SIG-M5 (cell line): ENCODE data around the gene HMGCS2.
"Not testable (repeated sequence)": the region's sequence is repeated elsewhere in the genome, so short reads cannot be mapped to it uniquely, and the experiment has no call there.

ENCODE experiments used
- DNase-seq: peaks from one replicate; lab custom pipeline; 2025; lab: John Stamatoyannopoulos, UW

Gene HMGCS2

DNA sequence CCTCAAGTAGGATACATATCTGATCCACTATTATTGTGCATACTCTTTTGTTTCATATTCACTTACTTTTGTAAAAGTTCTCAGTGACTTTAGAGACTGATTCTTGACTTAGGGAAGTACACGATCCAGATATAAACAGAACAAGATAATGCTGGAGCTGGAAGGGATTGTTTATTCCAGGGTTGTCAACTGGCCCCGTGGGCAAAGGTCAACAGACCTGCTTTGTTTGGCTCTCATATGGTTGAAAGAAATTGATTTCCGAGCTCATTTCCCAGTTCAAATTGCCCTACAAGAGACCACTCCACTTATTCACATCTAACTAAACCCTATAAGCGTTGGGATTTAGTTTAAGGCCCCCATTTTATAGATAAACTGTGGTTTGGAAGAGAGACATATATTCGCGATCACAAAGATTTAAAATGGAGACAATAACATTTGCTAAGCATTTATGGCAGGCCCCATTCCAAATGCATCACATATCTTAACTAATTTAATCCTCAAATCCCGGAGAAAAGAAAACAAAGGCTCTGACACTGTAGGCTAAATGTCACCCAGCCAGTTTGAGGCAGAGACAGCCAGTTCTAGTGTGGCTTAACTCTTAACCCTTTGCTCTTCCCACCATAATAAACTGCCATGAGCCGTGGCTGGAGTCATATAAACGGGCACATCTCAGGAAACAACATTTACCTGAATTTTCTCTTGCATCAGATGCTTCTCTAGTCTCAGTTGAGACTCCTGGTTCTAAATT is 21.9 kb upstream of the HMGCS2 start:
- no peak for DNase-seq

DNA sequence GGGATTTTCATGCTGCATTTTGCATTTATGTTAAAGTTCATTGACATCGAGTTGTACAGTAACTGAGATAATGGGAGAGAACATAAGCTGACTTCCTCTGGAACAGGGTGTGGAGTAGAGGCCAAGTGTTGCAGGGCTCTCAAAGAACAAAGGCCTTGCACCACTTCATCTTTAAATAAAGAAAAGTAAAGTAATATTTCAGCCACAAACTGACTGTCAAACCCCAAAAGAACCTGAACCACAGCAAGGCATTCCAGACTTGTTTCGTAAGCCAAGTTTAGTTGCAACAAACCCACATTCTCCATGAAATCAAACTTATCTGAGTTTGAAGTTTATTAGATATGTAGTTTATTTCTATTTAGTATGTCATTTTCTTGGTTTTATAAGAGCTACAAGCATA is 19.1 kb upstream of the HMGCS2 start:
- DNase-seq: peak; percentile 67

DNA sequence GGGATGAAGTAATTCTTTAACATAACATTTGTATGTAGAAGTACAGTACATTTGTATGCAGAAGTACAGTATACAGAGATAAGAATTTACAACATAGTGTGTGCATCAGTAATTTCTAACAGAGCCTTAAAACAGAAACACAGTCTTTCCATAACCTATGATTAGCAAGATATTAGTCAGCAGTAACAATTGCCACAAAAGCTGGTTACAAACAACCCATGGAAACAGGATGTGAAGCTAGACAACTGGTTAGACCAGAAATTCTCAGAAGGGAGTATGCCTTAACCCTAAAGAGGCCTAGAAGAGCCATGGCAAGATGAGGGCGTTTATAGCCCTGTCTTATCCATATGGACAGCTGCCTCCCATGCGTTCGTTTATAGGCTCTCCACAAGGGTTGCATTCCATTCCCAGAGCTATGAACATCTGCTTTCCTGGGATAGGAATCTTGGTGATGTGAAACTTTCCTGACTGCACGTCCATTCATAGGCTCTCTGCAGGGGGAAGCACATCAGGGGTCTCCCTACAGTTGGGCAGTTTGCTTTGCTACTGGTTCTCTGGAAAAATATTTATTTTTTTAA is 17.9 kb upstream of the HMGCS2 start:
- DNase-seq: not testable (repeated sequence)

DNA sequence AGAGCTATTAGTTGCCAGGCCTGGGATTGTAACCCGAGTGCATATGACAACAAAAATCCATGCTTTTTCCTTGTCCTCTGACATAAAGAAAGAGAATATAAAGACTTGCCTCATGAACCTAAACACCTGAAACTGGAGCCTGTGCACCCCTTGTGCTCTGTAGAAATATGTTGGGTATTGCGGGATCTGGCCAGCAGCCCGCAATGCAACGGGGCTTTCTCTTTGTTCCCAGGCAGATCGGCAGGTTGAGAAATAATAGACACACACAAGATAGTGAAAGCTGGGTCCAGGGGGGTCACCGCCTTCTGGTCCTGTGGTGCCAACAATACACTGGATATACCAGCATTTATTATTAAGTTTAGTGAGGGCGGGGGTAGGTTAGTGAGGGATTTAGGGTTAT is 17.3 kb upstream of the HMGCS2 start:
- not testable (repeated sequence) for DNase-seq

DNA sequence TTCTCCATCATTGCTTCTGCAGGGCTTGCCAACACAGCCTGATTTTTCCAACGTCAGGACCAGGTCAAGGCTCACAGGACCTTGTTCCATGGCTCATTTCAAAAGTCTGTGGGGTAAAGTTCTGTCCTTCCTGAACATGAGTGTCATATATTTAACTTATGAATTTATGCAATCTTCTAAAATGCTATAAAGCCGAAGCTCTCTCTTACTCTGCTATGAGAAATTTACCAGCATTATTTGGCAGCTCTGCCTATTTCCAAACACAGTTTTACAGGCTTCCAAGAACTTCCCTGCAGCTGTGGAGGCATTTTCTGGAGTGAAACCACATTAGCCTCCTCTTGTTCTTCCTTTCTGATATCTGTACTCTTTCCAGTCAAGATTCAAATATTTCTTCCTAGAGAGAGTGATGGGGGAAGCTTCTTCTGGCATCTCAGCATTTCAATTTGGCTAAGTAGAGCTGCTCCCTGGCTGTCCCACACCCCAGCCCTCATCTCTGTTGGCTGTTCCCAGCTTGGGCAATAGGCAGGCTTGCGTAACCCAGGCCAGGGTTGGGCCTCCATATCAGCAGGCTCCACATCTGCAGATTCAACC is 15.6 kb upstream of the HMGCS2 start:
- no peak for DNase-seq

DNA sequence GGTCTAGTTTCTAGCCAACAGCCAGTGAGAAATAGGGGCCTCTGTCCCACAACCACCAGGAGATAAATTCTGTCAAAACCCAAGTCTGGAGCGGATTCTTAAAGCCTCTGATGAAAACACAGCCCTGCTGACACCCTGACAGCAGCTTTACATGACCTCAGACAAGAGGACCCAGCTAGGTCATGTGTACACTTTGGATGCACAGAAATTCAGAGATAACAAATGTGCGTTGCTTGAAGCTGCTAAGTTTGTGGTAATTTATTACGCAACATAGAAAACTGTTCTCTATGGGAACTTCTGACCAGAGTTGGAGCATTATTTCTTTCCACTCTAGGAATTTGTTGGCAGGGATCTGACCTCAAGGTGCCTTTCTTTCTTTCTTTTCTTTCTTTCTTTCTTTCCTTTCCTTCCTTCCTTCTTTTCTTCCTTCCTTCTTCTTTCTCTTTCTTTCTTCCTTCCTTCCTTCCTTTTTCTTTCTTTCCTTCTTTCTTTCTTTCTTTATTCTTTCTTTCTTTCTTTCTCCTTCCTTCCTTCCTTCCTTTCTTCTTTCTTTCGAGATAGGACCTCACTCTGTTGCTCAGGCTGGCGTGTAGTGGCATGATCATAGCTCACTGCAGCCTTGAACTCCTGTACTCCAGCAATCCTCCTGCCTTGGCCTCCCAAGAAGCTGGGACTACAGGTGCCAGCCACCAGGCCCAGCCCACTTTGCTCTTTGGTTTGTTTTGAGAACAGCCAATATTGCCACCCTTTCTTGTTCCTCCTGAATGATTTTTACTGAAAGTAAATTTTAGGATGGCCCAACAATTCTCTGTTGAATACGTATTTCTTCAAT is 14.9 kb upstream of the HMGCS2 start:
- peak; percentile 44 for DNase-seq

DNA sequence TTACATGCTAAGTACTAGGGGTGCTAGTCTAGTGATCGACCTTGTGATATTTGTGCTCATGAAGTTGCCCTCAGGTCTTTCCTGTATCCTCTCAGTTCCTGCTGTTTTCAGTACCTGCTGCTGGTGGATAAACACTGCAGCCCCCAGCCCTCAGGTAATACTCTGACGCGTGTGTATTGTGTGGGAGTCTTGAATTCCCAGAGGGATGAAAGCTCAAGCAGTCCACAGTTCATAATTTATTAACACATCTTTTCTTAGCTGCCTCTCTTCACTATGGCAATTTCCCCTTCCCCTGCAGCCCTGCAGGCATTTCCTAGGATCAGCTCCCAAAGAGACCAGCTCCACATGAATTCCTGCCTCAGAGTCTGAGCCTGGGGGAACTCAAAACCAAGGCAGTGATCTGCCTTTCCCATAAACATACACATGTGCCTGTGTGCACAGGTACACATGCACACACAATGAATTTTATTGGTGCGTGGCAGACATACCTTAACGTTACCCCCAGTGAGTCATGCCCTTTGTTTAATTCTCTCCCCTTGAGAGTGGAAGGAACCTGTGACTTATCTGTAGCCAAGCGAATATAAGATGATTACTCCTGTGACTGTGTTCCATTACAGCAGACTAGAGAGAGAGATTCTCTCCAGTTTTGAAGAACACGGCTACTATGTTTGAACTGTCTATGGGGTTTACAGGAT is 14.1 kb upstream of the HMGCS2 start:
- DNase-seq: no peak

DNA sequence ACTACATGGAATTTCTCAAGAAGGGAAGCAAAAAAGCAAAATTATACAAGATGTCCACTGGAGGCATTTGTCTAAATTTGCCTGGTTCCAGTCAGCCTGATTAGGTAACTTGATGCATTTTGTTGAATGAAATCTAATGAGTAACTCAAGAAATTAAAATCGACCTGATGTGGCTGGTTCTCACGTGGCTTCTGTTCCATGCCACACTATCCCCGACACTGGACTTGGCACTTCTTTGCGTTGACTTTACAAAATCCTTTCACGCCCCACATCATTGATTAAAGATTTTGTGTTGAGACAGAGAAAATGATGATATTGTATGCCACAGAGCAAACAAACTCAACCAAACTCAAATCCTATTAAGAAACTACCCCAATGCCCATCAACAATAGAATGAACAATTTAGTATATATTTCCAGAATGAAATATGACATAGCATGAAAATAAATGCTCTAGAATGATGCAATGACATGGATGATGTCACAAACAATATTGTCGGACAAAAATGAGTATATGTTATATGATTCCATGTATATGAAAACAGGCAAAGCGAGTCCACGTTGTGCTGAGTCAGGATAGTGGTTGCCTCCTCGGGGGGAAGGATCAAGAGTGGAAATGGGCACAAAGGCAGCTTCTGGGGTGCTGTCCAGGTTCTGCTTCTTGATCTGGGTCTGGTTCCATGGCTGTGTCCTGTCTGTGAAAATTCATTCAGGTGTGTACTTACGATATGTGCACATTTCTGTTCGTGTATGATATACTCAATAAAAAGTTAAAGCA is 12.9 kb upstream of the HMGCS2 start:
- no peak for DNase-seq

DNA sequence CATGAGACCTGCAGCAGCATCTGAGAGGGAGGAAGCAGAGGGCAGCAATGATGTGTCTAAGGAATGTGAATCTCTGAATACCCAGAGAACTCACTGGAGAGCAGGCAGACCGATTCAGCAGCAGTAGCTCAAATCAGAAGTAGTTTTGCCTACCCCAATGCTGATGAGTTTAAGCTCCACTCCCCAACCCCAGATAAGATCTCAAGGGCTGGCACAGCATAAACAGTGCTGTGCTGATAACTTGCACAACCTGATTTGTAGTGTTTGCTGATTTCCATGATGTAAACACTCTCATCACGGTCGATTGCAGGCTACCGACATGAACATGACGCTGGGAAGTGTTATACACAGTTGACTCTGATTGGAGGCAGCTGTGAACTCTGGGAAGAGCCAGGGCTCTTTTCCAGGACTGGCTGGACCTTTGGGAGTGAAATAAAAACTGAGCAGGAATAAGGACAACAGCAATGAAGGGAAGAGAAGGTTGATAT is 11.2 kb upstream of the HMGCS2 start:
- no peak for DNase-seq

DNA sequence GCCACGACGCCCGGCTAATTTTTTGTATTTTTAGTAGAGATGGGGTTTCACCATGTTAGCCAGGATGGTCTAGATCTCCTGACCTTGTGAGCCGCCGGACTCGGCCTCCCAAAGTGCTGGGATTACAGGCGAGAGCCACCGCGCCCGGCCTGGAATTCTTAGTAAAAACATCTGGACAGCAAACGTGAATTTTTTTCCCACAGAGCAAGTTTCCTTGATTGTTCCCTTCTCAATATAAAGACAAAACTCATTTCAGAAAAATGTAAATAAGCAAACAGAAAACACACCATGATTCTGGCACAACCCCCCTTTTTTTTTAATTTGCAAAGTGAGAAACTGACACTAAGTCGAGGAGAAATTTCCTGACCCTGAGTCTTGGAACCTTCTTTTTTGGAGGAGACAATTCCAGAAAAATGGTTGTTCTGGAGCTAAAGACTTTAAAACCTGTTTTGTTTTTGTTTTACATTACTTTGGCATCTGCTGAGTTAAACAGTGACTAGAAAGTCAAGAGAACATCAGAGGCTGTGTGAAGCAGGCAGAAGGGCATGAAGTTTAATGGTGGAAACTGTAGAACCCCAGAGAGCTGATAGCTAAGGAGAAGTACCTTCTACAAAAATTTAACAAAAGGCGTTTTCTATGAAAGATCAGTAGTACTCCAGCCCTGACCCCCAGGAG is 10.3 kb upstream of the HMGCS2 start:
- DNase-seq: no peak

DNA sequence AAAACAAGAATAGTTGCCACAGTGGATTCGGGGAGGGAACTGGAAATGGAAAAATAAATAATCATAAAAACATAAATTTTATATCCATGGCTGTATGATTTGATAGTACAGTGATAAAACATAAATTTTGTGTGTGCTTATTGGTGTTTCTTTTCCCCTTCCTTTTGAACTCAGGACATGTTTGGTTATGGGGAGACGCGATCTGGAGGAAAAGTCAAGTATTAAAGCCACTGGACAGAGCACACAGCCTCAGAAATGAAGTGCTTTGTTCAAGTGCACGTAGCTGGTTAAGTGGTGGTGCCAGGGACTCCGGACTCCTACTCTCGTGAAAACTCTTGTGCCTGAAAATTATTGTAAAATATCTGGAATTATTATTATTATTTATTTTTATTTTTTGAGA is 9.7 kb upstream of the HMGCS2 start:
- no peak for DNase-seq

DNA sequence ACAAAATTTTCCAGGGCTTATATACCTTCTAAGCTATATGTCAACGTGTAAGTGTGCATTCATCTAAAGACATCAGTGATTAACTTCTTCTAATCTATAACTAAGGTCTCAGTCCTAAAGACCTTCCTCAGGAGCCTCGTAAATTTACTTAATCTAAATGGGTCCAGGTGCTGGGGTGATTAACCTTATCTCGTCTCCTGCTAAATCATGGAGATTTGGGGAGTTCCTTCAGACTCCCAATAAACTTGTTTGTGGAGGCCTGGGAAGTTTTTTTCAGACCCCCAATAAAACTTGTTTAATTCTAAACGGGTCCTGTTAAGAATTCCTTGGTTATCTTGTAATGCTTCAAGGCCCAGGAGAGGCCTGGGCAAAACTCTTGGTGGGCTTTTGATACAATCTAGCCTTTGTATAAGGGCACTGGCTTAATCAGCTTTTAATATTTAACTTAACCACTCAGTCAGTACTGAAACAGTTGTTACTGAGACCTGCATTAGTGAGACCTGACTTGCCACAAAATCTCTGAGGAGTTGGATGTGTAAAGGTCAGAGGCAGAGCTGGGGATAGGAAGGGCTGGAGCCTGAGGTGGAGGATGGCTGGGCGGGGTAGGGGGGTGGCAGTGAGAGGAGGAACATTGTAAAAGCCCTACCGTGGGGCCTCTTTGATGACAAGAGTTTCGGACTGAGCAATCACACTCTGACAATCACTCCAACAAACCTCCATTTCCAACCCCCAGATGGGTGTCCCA is 6.2 kb upstream of the HMGCS2 start:
- DNase-seq: no peak

DNA sequence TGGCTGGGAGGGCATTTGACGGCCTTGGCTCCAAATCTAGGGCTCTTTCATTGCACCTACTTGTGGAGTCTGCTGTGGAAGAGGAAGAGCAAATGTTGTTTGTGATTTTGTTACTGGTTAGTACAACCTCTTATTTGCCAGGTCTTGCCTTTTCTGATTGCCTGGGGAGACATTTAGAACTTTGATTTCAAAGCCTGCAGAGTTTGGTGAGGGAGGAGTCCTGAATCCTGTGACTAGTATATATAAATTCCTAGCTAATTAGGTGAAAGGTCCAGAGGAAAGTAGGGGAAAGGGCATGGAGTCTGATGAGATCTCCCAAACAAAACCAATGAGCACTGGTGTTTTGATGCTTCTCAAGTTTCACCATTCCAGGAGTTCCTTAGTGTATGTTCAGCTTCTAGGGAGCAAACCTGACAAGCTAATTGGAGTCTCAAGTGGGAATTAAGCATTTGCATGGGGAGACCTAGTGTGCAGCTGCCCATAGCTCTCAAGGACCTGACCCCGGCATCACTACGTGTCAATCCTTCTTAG is 5.1 kb upstream of the HMGCS2 start:
- DNase-seq: no peak

DNA sequence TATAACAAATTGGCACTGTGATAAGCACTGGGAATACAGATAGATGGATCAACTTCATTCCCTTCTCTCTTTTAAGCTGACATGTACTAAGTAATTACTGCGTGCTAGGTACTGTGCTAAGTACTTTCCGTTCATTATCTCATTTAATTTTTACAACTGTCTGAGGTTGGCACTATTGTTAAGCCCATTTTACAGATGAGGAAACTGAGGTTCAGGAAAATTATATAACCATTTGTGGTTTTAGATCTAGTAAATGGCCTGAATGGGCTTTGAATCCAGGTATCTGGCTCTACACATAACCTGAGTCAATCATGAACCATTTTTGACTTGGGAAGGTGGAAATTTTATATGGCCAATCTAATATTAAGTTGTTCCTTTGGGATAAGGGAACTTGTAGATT is 3.6 kb upstream of the HMGCS2 start:
- no peak for DNase-seq

DNA sequence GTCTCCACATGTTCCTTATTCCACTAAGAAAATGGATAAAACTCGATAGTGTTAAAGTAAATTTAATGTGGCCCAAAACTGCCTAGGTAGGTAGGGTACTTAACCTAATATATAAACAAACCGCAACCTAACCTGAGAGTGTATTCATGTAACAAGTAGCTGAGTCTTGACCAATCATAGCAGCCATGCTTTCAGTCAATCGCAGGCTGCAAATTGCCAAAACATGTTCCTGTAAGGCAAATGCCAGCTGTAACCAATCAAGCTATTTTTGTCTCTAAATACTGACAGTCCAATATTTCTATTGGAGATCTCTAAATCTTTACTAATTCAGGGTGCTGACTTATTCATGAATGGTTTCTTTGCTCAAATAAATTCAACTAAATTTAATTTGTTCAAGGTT is 3.1 kb upstream of the HMGCS2 start:
- no peak for DNase-seq

DNA sequence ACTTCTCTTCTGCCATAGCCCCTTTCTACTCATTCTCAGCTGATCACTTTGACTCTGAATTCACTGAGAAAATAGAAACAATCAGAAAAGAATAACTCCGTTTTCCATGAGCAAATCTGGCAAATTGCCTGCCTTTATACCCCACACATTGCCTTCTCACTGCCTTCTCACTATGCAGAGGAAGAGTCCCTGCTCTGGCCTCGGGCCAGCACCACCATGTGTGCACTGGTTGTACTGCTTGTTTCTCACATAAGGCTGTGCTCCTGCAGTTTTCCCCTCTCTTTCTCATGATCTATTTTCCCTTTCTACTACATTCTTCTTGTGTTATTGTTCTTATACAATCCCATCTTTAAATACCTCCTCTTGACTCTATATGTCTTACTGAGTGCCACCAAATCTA is 2.3 kb upstream of the HMGCS2 start:
- no peak for DNase-seq

DNA sequence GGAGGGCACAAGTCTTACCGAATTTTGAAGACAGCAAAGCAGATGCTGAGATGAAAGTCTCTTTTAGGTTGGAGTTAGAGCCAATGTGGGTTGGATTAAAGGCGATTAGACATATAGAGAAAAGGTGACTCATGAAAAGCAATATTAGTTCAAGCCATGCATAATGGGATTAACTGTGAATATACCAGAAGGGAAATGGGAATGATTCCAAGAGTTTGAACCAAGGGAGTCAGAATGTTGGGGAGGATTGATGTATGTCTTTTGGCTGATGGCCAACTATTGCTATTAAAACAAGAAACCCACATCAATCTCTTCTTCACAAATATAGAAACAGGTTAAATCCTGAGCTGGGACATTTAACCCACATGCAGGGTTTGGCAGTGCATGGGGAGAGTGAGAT is 1.2 kb downstream of the HMGCS2 start:
- DNase-seq: no peak

DNA sequence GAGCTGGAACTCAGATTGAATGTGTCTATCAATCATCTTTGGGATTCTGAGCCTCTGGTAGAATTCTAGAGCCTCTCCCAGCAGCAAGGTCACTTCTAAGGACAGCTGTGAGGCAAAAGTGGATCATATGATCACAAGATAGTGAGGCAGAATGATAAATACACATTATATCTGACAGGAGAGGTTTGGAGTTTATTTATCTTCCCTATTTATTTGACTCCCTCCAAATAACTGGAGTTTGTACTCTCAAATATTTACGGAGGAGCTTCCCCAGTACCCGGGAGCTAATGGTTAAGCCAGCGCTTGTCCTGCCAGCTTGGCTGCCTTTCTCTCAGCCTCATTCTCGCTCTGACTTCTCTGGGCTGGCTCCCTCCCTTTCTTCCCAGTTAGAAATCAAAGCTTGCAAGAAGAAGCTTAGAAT is 2.3 kb downstream of the HMGCS2 start:
- DNase-seq: no peak

DNA sequence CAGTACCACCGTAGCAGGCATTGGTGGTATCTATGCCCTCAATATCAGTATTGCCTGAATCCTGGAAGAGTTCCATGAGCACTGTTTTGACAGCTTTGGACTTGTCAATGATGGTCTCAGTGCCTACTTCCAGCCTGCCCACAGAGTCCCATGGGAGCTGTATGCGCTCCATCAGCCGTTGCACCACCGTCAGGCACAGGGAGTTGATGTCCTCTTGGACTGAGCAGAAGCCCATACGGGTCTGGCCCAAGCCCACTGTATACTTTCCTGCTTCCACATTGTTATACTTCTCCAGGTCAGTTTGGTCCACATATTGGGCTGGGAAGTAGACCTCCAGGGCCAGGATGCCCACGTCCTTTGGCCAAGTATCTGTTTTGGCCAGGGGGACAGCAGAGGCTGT is 4.5 kb downstream of the HMGCS2 start:
- DNase-seq: no peak

DNA sequence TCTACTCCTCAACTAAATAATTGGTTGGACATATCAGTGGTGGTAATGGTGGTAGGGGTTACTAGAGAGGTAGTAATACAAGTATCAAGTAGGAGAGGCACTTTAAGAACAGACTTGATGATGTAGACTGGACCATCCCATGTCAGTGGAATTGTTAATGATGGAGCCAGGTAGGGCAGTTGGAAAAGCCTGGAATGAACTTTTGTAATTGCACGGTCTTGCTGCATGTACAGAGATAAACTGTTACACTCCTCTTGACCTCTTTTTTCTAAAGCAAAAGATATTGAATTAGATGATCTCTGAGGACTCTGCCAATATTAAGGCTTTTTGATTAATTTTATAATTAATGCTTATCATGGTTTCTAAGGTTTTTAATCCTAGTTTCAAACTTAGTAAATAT is 5.8 kb downstream of the HMGCS2 start:
- no peak for DNase-seq
